Endothelial cell of umbilical vein (primary cell): Measurements from ENCODE around the gene CCM2. TPM values are rescaled to one million over a fixed set of nuclear protein-coding genes. Genes with fewer than 3 reads are reported as not detected.
A peak's percentile ranks its signal among the peaks of the same experiment; 100 is the strongest.

Experiments used
- BruUV-seq: library from RNA; stranded (reverse); fragments of 400-500 nt; replicated peaks from 2 replicates; lab custom pipeline; 2021; lab: Mats Ljungman, UMichigan
- CTCF ChIA-PET: fragments of 300-600, 350-600 bp; sonication (Branson Sonifier 250); formaldehyde crosslinking; loops from one replicate; lab custom pipeline; 2021; ENCODE audit warnings: antibody characterized with exemption, inconsistent platforms; lab: Charles Lee
- POLR2A ChIA-PET: fragments of 300-600, 350-600 bp; sonication (Branson Sonifier 250); formaldehyde crosslinking; loops from one replicate; lab custom pipeline; 2021; ENCODE audit warnings: antibody characterized with exemption, inconsistent platforms; lab: Charles Lee
- DNase-seq: peaks from one replicate; pipeline ENCODE4 v3.0.0-alpha.2; 2011; ENCODE audit warnings: low read depth, low spot score
- FAIRE-seq: peaks from 2 replicates; lab custom pipeline; 2011; peaks lifted over from hg19 to GRCh38; lab: Jason Lieb, UNC
- H2AFZ ChIP-seq: 2 replicates; pipeline ENCODE4 v1.6.0; 2012; ENCODE audit warnings: low read depth, low read length, control low read depth, inconsistent platforms
- H3K27ac ChIP-seq: 2 replicates; pipeline ENCODE4 v1.5.1; 2011; ENCODE audit warnings: low read depth, mild to moderate bottlenecking, control low read depth, low read length, moderate library complexity; ENCODE audit not compliant: insufficient read depth
- H3K27me3 ChIP-seq, 2 experiments: 2 replicates each; pipeline versions ENCODE4 v1.6.0 to v1.6.1; 2011; ENCODE audit warnings: low read length in 2 of 2, mixed read lengths in 1 of 2; ENCODE audit not compliant: control insufficient read depth in 2 of 2, insufficient read depth in 2 of 2
- H3K36me3 ChIP-seq, 2 experiments: 2 replicates in 1 of 2; 3 replicates in 1 of 2; pipeline ENCODE4 v1.5.1; 2011; ENCODE audit warnings: low read length in 2 of 2, mild to moderate bottlenecking in 1 of 2, moderate library complexity in 1 of 2; ENCODE audit not compliant: control insufficient read depth in 2 of 2, insufficient read depth in 2 of 2; ENCODE audit errors: extremely low read depth in 1 of 2
- H3K4me1 ChIP-seq: 3 replicates; pipeline ENCODE4 v1.5.1; 2011; ENCODE audit warnings: mild to moderate bottlenecking, low read length; ENCODE audit not compliant: control insufficient read depth, insufficient read depth; ENCODE audit errors: extremely low read depth
- H3K4me2 ChIP-seq: 2 replicates; pipeline ENCODE4 v1.6.1; 2011; ENCODE audit warnings: low read length, control low read depth, mixed read lengths; ENCODE audit not compliant: insufficient read depth
- H3K4me3 ChIP-seq, 3 experiments: fragments of 200-600 bp in 1 of 3; sonication (generic), shearing (Covaris generic) in 1 of 3; replicated peaks in 1 of 3; 2 replicates each; pipeline ENCODE4 v1.5.1; 2011 to 2016; ENCODE audit warnings: control low read depth in 3 of 3, low read length in 3 of 3, mild to moderate bottlenecking in 2 of 3, inconsistent platforms in 1 of 3, low read depth in 1 of 3, moderate library complexity in 1 of 3; ENCODE audit not compliant: insufficient read depth in 1 of 3
- H3K79me2 ChIP-seq: 2 replicates; pipeline ENCODE4 v1.6.0; 2012; ENCODE audit warnings: low read length, inconsistent platforms; ENCODE audit not compliant: control insufficient read depth, insufficient read depth
- H3K9ac ChIP-seq: replicated peaks from 2 replicates; pipeline ENCODE3; 2011; ENCODE audit warnings: low read length, control low read depth; ENCODE audit not compliant: insufficient read depth; ENCODE audit errors: extremely low read depth
- H3K9me1 ChIP-seq: replicated peaks from 3 replicates; pipeline ENCODE4 v1.6.0; 2011; ENCODE audit warnings: mild to moderate bottlenecking, low read length; ENCODE audit not compliant: control insufficient read depth, insufficient read depth; ENCODE audit errors: extremely low read depth
- H3K9me3 ChIP-seq: replicated peaks from 2 replicates; pipeline ENCODE4 v1.5.1; 2012; ENCODE audit warnings: low read length, inconsistent platforms; ENCODE audit not compliant: control insufficient read depth, insufficient read depth
- H4K20me1 ChIP-seq: replicated peaks from 2 replicates; pipeline ENCODE3; 2011; ENCODE audit warnings: mild to moderate bottlenecking, low read length; ENCODE audit not compliant: control insufficient read depth, insufficient read depth; ENCODE audit errors: extremely low read depth
- EZH2 ChIP-seq: IDR thresholded peaks from 2 replicates; pipeline ENCODE4 v1.6.1; 2012; ENCODE audit warnings: borderline replicate concordance, low read depth, mild to moderate bottlenecking, moderate library complexity, low read length, inconsistent platforms; ENCODE audit not compliant: severe bottlenecking
- FOS ChIP-seq: IDR thresholded peaks from 2 replicates; pipeline ENCODE4 v1.6.1; 2011; ENCODE audit warnings: mild to moderate bottlenecking, low read length, moderate library complexity, borderline replicate concordance; ENCODE audit not compliant: insufficient read depth
- POLR2A ChIP-seq: IDR thresholded peaks from 2 replicates; pipeline ENCODE4 v1.6.1; 2012; ENCODE audit warnings: low read depth, mild to moderate bottlenecking, control low read depth, low read length
- POLR2AphosphoS5 ChIP-seq: IDR thresholded peaks from 2 replicates; pipeline ENCODE4 v1.6.1; 2012; ENCODE audit warnings: low read depth, mild to moderate bottlenecking, control low read depth, low read length, moderate library complexity; ENCODE audit not compliant: insufficient read depth
- dilution Hi-C: fragments of 300-500 bp; cut with MboI; formaldehyde crosslinking; loops from one replicate; pipeline ENCODE4 v1.15.0; 2019; ENCODE audit warnings: low sequenced_read_pairs; ENCODE audit not compliant: extremely low pct_ligation_motif_present
- intact Hi-C: fragments of 100-400 bp; cut with micrococcal nuclease; formaldehyde crosslinking; loops from one replicate; pipeline ENCODE4 v1.10.0; 2022
- polyA plus RNA-seq, 4 experiments: library from polyadenylated mRNA; depleted of rRNA in 3 of 4; stranded (reverse) in 3 of 4; unstranded in 1 of 4; fragments of >200 nt; gene quantifications; 2 replicates each; pipeline versions ENCODE4 v1.2.1 to v1.2.3, GENCODE V29; 2011 to 2012; ENCODE audit warnings: missing spikeins in 1 of 4
- total RNA-seq: library from RNA; stranded (reverse); gene quantifications from 2 replicates; pipeline ENCODE4 v1.2.3, GENCODE V29; 2021
- TF ChIP-seq, protein P1 (sequence below), 2 donors: IDR thresholded peaks; 1 replicate in 1 of 2; 2 replicates in 1 of 2; pipeline ENCODE4 v1.5.1; 2011; ENCODE audit warnings: low read length in 2 of 2, mild to moderate bottlenecking in 2 of 2, moderate library complexity in 2 of 2, control low read depth in 1 of 2, inconsistent platforms in 1 of 2, low read depth in 1 of 2; ENCODE audit not compliant: insufficient read depth in 1 of 2; ENCODE audit errors: extremely low read depth in 1 of 2

The CCM2 gene
- total and polyA plus RNA-seq, 2 donors (not counting 3 experiments of a cell fraction or from before 2014, with no cell fraction given), result 66.1 to 70.4 TPM

- peak; percentile 66 for FAIRE-seq
- no TSS peak for BruUV-seq
- no peaks in the 10 kb centered on the region for H3K4me1 ChIP-seq
- intact Hi-C loops, result loop anchor here (1.0 to 5.0 kb wide), 3 partner anchors 25 to 162 kb away; no protein-coding TSS in a partner anchor
- no peaks in the 10 kb centered on the region for H4K20me1 ChIP-seq
- dilution Hi-C loops, result no loop called here
- H3K9me1 ChIP-seq, result no peaks in the 10 kb centered on the region
- DNase-seq, result peak; percentile 39
- H3K27ac ChIP-seq, result no peak overlapping the region
- no peaks in the 10 kb centered on the region for H3K9me3 ChIP-seq
- TF ChIP-seq, protein P1, sequence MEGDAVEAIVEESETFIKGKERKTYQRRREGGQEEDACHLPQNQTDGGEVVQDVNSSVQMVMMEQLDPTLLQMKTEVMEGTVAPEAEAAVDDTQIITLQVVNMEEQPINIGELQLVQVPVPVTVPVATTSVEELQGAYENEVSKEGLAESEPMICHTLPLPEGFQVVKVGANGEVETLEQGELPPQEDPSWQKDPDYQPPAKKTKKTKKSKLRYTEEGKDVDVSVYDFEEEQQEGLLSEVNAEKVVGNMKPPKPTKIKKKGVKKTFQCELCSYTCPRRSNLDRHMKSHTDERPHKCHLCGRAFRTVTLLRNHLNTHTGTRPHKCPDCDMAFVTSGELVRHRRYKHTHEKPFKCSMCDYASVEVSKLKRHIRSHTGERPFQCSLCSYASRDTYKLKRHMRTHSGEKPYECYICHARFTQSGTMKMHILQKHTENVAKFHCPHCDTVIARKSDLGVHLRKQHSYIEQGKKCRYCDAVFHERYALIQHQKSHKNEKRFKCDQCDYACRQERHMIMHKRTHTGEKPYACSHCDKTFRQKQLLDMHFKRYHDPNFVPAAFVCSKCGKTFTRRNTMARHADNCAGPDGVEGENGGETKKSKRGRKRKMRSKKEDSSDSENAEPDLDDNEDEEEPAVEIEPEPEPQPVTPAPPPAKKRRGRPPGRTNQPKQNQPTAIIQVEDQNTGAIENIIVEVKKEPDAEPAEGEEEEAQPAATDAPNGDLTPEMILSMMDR (IDR thresholded peaks at IDR 0.05; ENCODE audit: extremely low read depth in 1 of 2, insufficient read depth in 1 of 2, low read depth in 1 of 2, low read length in 2 of 2), result peak; percentile 55 to 73
- no peak for TF ChIP-seq POLR2AphosphoS5
- no peak for TF ChIP-seq EZH2
- no peak for TF ChIP-seq FOS
- TF ChIP-seq POLR2A, result no peak
- H3K9ac ChIP-seq, result no peak overlapping the region
- no peaks in the 10 kb centered on the region for H3K36me3 ChIP-seq
- no peaks in the 10 kb centered on the region for H3K27me3 ChIP-seq
- ChIA-PET POLR2A (interaction anchor here (1.5 to 1.7 kb wide), 3 partner anchors 9 to 26 kb away, joined by 4 to 7 read pairs (median 7); partner anchors contain the start of gene CCM2), CTCF (interaction anchor here (0.6 to 10.0 kb wide), 55 partner anchors 9 to 392 kb away, joined by 3 to 585 read pairs (median 5); partner anchors contain the start of genes CCM2, H2AZ2, NACAD and TBRG4)
- H3K4me2 ChIP-seq, result no peak overlapping the region
- H3K4me3 ChIP-seq, result no peak overlapping the region
- H3K79me2 ChIP-seq, result no peaks in the 10 kb centered on the region
- H2AFZ ChIP-seq, result no peak overlapping the region
Measured at GRCh38 chr7:44973610-44974401, 26.2 kb upstream of the CCM2 start.
